Measurements from ENCODE around the gene SGMS1.
A peak's percentile ranks its signal among the peaks of the same experiment; 100 is the strongest.

The SGMS1 gene

GRCh38 chr10:50417886-50418830 is 205.6 kb downstream of the SGMS1 start:
- Mint-ChIP-seq H3K36me3 (ENCODE audit: low read depth) (no peaks in the 10 kb centered on the region), H3K9me3 (no peaks in the 10 kb centered on the region)
- TF ChIP-seq, protein P1, sequence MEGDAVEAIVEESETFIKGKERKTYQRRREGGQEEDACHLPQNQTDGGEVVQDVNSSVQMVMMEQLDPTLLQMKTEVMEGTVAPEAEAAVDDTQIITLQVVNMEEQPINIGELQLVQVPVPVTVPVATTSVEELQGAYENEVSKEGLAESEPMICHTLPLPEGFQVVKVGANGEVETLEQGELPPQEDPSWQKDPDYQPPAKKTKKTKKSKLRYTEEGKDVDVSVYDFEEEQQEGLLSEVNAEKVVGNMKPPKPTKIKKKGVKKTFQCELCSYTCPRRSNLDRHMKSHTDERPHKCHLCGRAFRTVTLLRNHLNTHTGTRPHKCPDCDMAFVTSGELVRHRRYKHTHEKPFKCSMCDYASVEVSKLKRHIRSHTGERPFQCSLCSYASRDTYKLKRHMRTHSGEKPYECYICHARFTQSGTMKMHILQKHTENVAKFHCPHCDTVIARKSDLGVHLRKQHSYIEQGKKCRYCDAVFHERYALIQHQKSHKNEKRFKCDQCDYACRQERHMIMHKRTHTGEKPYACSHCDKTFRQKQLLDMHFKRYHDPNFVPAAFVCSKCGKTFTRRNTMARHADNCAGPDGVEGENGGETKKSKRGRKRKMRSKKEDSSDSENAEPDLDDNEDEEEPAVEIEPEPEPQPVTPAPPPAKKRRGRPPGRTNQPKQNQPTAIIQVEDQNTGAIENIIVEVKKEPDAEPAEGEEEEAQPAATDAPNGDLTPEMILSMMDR (IDR thresholded peaks at IDR 0.05; ENCODE audit: unreplicated experiment in 3 of 3), result no peak

DNA sequence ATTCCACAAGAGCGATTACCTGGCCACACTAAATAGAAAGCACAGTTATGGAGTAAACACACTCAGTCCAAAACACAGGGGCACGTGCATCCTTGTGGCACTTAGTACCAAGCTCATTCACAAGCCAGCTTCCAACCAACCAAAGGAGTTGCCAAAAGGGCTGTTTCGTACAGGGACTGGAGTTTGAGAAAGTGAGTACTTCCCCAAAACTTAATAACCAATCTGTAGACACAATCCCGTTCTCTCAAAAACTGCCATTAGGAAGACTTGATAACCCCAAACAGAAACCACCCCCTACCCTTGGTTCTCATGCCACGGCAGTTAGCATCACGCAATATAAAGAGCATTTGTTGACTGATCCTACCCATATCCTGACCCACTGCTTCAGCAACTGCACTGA is 206.3 kb downstream of the SGMS1 start:
- H3K4me1 Mint-ChIP-seq, result peaks cover 5% of the 10 kb centered on the region
- TF ChIP-seq, protein P1 (IDR thresholded peaks at IDR 0.05; ENCODE audit: unreplicated experiment in 3 of 3), result no peak
- H3K27me3 Mint-ChIP-seq (ENCODE audit: low read depth), result peaks cover 5% of the 10 kb centered on the region
- no peaks in the 10 kb centered on the region for H3K36me3 Mint-ChIP-seq (ENCODE audit: low read depth)
- H3K9me3 Mint-ChIP-seq, result no peaks in the 10 kb centered on the region
- H3K4me3 Mint-ChIP-seq, result peak overlapping the region; percentile 74 to 89 (median 86)
- H3K27ac Mint-ChIP-seq, result peak overlapping the region; percentile 6 to 88 (median 56)

More at GRCh38 chr10:50417886-50418830, 205.6 kb downstream of the SGMS1 start:
- H3K4me1 Mint-ChIP-seq, result peaks cover 5% of the 10 kb centered on the region
- peak overlapping the region; percentile 89 to 92 (median 92) for H3K4me3 Mint-ChIP-seq
- peak overlapping the region; percentile 56 to 88 (median 76) for H3K27ac Mint-ChIP-seq
- peaks cover 5% of the 10 kb centered on the region for H3K27me3 Mint-ChIP-seq (ENCODE audit: low read depth)

GRCh38 chr10:50416881-50417280 is 206.9 kb downstream of the SGMS1 start:
- Mint-ChIP-seq H3K4me3 (peak overlapping the region; percentile 36 to 62 (median 61)), H3K27ac (peak overlapping the region; percentile 73 to 83 (median 76)), H3K4me1 (peaks cover 5% of the 10 kb centered on the region), H3K36me3 (ENCODE audit: low read depth) (no peaks in the 10 kb centered on the region), H3K9me3 (no peaks in the 10 kb centered on the region), H3K27me3 (ENCODE audit: low read depth) (peaks cover 5% of the 10 kb centered on the region)
- TF ChIP-seq, protein P1 (IDR thresholded peaks at IDR 0.05; ENCODE audit: unreplicated experiment in 3 of 3), result no peak

DNA sequence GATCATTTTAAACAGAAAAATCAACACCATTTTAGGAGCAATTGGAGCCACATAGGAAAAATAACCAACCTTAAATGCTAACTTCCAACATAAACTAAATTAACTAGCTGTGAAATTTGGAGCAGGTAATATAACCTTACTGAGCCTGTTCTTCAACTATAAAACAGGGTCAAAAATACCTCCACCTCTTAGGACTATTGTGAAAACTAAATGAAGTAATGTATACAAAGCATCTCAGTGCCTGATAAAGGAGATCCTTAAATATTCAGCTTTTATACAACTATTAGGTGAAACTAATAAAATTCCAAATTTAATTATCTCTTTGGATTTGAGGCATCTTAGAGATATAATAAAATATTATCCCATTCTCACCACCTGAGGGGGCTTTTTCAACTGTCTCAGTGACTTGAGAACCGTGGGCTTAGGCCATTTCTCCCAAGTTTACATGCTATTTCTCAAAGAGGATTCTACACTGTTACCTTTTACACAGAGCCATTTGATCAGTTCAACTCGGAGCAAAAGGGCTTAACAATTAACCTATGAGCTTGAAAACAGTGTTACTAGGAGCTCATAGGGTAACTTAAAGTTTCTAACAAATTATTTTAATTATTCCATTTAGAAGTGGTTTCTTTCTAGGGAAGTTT is 207.5 kb downstream of the SGMS1 start:
- TF ChIP-seq, protein P1 (IDR thresholded peaks at IDR 0.05; ENCODE audit: unreplicated experiment in 3 of 3), result peak in 2 of 3 experiments; percentile 17 to 21
- Mint-ChIP-seq H3K4me3 (peak overlapping the region; percentile 58 to 67 (median 60)), H3K27ac (peak overlapping the region; percentile 55 to 83 (median 76)), H3K4me1 (peaks cover 5% of the 10 kb centered on the region), H3K36me3 (ENCODE audit: low read depth) (no peaks in the 10 kb centered on the region), H3K27me3 (ENCODE audit: low read depth) (peaks cover 5% of the 10 kb centered on the region), H3K9me3 (no peaks in the 10 kb centered on the region)

DNA sequence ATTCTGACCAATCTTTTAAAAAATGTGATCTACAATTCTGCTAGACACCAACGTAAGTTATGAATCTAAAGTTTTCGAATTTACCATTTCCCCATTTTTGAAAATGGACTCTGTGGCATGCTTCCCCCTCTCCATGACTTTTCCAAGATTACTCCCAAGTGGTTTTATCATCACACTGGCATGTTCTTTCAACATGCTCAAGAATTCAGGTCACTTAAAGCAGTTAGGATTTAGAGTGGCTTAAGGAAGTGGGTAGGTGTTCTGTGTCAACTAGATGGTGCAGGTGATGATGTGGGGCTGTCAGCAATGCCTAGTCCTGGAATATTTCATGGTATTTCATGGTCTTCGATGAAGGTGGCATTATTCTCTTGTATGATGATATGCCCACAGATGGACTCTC is 208.5 kb downstream of the SGMS1 start:
- H3K4me1 Mint-ChIP-seq, result peaks cover 5% of the 10 kb centered on the region
- peak overlapping the region in 2 of 3 experiments; percentile 76 to 83 for H3K27ac Mint-ChIP-seq
- H3K9me3 Mint-ChIP-seq, result no peaks in the 10 kb centered on the region
- peaks cover 5% of the 10 kb centered on the region for H3K27me3 Mint-ChIP-seq (ENCODE audit: low read depth)
- TF ChIP-seq, protein P1 (IDR thresholded peaks at IDR 0.05; ENCODE audit: unreplicated experiment in 3 of 3), result no peak
- H3K36me3 Mint-ChIP-seq (ENCODE audit: low read depth), result no peaks in the 10 kb centered on the region
- peak overlapping the region in 1 of 3 experiments; percentile 58 for H3K4me3 Mint-ChIP-seq
